Caco-2 (cell line): ENCODE measurements around the gene RIPOR2. TPM values are rescaled to one million over a fixed set of nuclear protein-coding genes. Genes with fewer than 3 reads are reported as not detected.
A peak's percentile ranks its signal among the peaks of the same experiment; 100 is the strongest.

Experiments used
- Bru-seq: library from RNA; stranded (reverse); fragments of 400-500 nt; gene quantifications from one replicate; lab custom pipeline; 2021; lab: Mats Ljungman, UMichigan
- BruChase-seq, 2 experiments: library from RNA; stranded (reverse); fragments of 400-500 nt; gene quantifications; one replicate each; lab custom pipeline; 2021; lab: Mats Ljungman, UMichigan
- BruUV-seq: library from RNA; stranded (reverse); fragments of 400-500 nt; replicated peaks from 2 replicates; lab custom pipeline; 2021; lab: Mats Ljungman, UMichigan
- CTCF ChIA-PET: fragments of 300-600 bp; sonication (Branson Sonifier 250); formaldehyde crosslinking; loops from one replicate; lab custom pipeline; 2022; ENCODE audit warnings: antibody characterized with exemption; lab: Charles Lee
- POLR2A ChIA-PET: fragments of 300-600 bp; sonication (Branson Sonifier 250); formaldehyde crosslinking; loops from one replicate; lab custom pipeline; 2022; ENCODE audit warnings: antibody characterized with exemption; lab: Charles Lee
- DNase-seq, 2 experiments: peaks; one replicate each; pipeline versions ENCODE4 v3.0.0 to v3.0.0-alpha.2; 2020 to 2022
- H3K27me3 ChIP-seq: replicated peaks from 2 replicates; pipeline ENCODE4 v1.6.0; 2011; ENCODE audit warnings: low read length; ENCODE audit not compliant: control insufficient read depth, insufficient read depth
- H3K36me3 ChIP-seq: 2 replicates; pipeline ENCODE4 v1.5.1; 2011; ENCODE audit warnings: low read length; ENCODE audit not compliant: control insufficient read depth, insufficient read depth
- H3K4me1 ChIP-seq: fragments of 250-450 bp; sonication (Bioruptor Pico); 2 replicates; pipeline ENCODE4 v1.5.1; 2020; ENCODE audit warnings: mild to moderate bottlenecking
- H3K4me3 ChIP-seq: 2 replicates; pipeline ENCODE4 v1.5.1; 2011; ENCODE audit warnings: low read depth, mild to moderate bottlenecking, control low read depth, low read length
- H3K9me3 ChIP-seq: fragments of 250-450 bp; sonication (Bioruptor Pico); 2 replicates; pipeline ENCODE4 v1.5.1; 2020; ENCODE audit warnings: mild to moderate bottlenecking, moderate library complexity
- H3K27ac Mint-ChIP-seq: one replicate; pipeline ENCODE4 v1.8.0; 2022; ENCODE audit warnings: mixed read lengths; ENCODE audit not compliant: unreplicated experiment
- H3K27me3 Mint-ChIP-seq: one replicate; pipeline ENCODE4 v1.8.0; 2022; ENCODE audit warnings: mixed read lengths; ENCODE audit not compliant: insufficient read depth, unreplicated experiment
- H3K36me3 Mint-ChIP-seq: one replicate; pipeline ENCODE4 v1.8.0; 2022; ENCODE audit warnings: mild to moderate bottlenecking, mixed read lengths; ENCODE audit not compliant: insufficient read depth, unreplicated experiment
- H3K4me1 Mint-ChIP-seq: one replicate; pipeline ENCODE4 v1.8.0; 2022; ENCODE audit warnings: low read depth, mixed read lengths; ENCODE audit not compliant: unreplicated experiment
- H3K4me3 Mint-ChIP-seq: one replicate; pipeline ENCODE4 v1.8.0; 2022; ENCODE audit warnings: mild to moderate bottlenecking, moderate library complexity, mixed read lengths; ENCODE audit not compliant: unreplicated experiment
- H3K9me3 Mint-ChIP-seq: one replicate; pipeline ENCODE4 v1.8.0; 2022; ENCODE audit warnings: mixed read lengths; ENCODE audit not compliant: unreplicated experiment
- intact Hi-C: fragments of 100-400 bp; cut with micrococcal nuclease; formaldehyde crosslinking; loops from one replicate; pipeline ENCODE4 v1.10.0; 2022; ENCODE audit not compliant: unreplicated experiment
- long read RNA-seq: library from polyadenylated mRNA; stranded (forward); transcript quantifications from one replicate; pipeline ENCODE4 v2.0.0, GENCODE V29; 2022
- total RNA-seq: library from RNA; stranded (reverse); gene quantifications from 2 replicates; pipeline ENCODE4 v1.2.3, GENCODE V29; 2022
- TF ChIP-seq, protein P1 (sequence below), 2 experiments: fragments of 200-600 bp in 1 of 2; IDR thresholded peaks; 1 replicate in 1 of 2; 2 replicates in 1 of 2; pipeline versions ENCODE4 v1.5.1 to v1.8.0; 2011 to 2022; ENCODE audit warnings: antibody characterized with exemption in 1 of 2, control low read depth in 1 of 2, inconsistent platforms in 1 of 2, low read depth in 1 of 2, low read length in 1 of 2, mild to moderate bottlenecking in 1 of 2, moderate library complexity in 1 of 2; ENCODE audit not compliant: insufficient read depth in 1 of 2, severe bottlenecking in 1 of 2, unreplicated experiment in 1 of 2

Gene RIPOR2, protein sequence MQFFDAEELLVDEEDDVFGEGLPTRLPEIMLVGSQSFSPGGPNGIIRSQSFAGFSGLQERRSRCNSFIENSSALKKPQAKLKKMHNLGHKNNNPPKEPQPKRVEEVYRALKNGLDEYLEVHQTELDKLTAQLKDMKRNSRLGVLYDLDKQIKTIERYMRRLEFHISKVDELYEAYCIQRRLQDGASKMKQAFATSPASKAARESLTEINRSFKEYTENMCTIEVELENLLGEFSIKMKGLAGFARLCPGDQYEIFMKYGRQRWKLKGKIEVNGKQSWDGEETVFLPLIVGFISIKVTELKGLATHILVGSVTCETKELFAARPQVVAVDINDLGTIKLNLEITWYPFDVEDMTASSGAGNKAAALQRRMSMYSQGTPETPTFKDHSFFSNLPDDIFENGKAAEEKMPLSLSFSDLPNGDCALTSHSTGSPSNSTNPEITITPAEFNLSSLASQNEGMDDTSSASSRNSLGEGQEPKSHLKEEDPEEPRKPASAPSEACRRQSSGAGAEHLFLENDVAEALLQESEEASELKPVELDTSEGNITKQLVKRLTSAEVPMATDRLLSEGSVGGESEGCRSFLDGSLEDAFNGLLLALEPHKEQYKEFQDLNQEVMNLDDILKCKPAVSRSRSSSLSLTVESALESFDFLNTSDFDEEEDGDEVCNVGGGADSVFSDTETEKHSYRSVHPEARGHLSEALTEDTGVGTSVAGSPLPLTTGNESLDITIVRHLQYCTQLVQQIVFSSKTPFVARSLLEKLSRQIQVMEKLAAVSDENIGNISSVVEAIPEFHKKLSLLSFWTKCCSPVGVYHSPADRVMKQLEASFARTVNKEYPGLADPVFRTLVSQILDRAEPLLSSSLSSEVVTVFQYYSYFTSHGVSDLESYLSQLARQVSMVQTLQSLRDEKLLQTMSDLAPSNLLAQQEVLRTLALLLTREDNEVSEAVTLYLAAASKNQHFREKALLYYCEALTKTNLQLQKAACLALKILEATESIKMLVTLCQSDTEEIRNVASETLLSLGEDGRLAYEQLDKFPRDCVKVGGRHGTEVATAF
- 0.64 and 0.86 TPM in 2 replicates for total RNA-seq
- percentile 17 among the genes with signal in this experiment for Bru-seq, nascent RNA
- BruChase-seq, experiment 1, labeled RNA remaining after a 2-hour chase = percentile 13 among the genes with signal in this experiment
- percentile 10 among the genes with signal in this experiment for BruChase-seq, experiment 2, labeled RNA remaining after a 6-hour chase
- long read RNA-seq = 0 reads

DNA sequence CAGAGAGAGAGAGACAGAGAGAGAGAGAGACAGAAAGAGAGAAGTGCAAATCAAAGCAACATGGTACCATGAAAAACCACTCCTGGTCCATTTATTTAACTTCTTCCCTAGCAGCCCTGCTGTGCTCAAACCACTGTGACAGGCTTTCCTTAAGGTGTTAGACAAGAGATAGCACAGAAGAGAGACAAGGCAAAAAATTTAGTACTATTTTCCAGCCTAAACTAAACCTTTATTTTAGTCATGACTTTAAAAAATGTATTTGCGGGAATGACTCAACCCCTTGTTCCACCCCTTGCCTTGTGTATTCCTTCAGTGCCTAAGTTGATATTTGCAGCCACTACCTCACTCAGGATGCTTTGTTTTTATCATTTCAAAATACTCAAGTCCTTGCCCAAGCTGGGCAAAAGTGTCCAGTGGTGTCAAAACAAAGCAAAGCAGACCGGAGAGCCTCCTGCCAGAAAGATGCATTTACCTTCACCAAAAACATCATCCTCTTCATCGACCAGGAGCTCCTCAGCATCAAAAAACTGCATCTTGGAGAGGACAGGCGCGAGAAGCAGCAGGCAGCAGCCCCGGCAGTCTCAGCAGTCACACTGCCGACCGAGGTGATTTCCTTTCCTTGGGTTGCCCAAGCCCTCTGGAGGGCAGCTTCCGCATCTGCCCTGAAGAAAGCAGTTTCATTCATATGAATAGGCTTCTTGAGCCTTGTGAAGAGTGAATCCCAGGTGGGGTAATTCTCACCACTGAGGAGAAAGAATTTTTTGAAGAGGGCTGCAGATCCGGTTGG is at the start of gene RIPOR2:
TSS of gene RIPOR2 (minus strand) at position 595 of the 787 bp plus-strand sequence. CDS start at position 533, 62 bp downstream.
- Mint-ChIP-seq H3K27me3 (no peaks in the 10 kb centered on the region), H3K9me3 (no peaks in the 10 kb centered on the region), H3K4me1 (no peaks in the 10 kb centered on the region), H3K27ac (no peak within 1 kb of the TSS), H3K36me3 (no peaks in the 10 kb centered on the region), H3K4me3 (no peak within 1 kb of the TSS)
- no TSS peak for BruUV-seq
- TF ChIP-seq, protein P1, sequence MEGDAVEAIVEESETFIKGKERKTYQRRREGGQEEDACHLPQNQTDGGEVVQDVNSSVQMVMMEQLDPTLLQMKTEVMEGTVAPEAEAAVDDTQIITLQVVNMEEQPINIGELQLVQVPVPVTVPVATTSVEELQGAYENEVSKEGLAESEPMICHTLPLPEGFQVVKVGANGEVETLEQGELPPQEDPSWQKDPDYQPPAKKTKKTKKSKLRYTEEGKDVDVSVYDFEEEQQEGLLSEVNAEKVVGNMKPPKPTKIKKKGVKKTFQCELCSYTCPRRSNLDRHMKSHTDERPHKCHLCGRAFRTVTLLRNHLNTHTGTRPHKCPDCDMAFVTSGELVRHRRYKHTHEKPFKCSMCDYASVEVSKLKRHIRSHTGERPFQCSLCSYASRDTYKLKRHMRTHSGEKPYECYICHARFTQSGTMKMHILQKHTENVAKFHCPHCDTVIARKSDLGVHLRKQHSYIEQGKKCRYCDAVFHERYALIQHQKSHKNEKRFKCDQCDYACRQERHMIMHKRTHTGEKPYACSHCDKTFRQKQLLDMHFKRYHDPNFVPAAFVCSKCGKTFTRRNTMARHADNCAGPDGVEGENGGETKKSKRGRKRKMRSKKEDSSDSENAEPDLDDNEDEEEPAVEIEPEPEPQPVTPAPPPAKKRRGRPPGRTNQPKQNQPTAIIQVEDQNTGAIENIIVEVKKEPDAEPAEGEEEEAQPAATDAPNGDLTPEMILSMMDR (IDR thresholded peaks at IDR 0.05; ENCODE audit: insufficient read depth in 1 of 2, low read depth in 1 of 2, low read length in 1 of 2, severe bottlenecking in 1 of 2, unreplicated experiment in 1 of 2) = no peak
- CTCF ChIA-PET = no interaction called here
- H3K27me3 ChIP-seq = no peaks in the 10 kb centered on the region
- no peak for DNase-seq
- no peak within 1 kb of the TSS for H3K4me3 ChIP-seq
- POLR2A ChIA-PET = no interaction called here
- intact Hi-C loops = loop anchor here (2.0 kb wide), 1 partner anchor 57 kb away; no protein-coding TSS in a partner anchor
- no peaks in the 10 kb centered on the region for H3K36me3 ChIP-seq
- no peaks in the 10 kb centered on the region for H3K9me3 ChIP-seq
- peaks cover 14% of the 10 kb centered on the region for H3K4me1 ChIP-seq

DNA sequence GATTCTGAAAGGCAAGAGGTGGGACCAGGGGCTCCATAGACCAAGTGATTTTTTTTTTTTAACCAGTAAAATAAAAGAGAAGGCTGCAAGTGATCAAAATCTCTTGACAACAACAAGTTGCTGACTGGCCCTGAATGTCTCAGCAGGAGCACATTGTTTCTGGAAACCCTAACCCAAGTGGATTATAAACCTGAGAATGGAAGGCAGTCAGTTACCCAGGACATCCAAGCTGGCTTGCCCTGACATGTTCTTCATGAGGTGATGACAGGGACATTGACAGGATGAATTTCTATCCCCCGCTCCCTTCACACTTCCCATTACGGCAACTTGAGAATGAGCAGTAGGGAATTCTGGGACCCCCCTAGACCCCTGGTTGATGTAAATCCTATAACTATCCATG is 49.6 kb upstream of the RIPOR2 start:
- peaks cover 23% of the 10 kb centered on the region for H3K4me1 ChIP-seq
- no peaks in the 10 kb centered on the region for H3K27me3 ChIP-seq
- TF ChIP-seq, protein P1 (IDR thresholded peaks at IDR 0.05; ENCODE audit: insufficient read depth in 1 of 2, low read depth in 1 of 2, low read length in 1 of 2, severe bottlenecking in 1 of 2, unreplicated experiment in 1 of 2) = no peak
- Mint-ChIP-seq H3K36me3 (no peaks in the 10 kb centered on the region), H3K4me1 (peaks cover 14% of the 10 kb centered on the region), H3K4me3 (no peak overlapping the region), H3K9me3 (peaks cover 11% of the 10 kb centered on the region), H3K27me3 (no peaks in the 10 kb centered on the region), H3K27ac (no peak overlapping the region)
- intact Hi-C loops = no loop called here
- H3K36me3 ChIP-seq = no peaks in the 10 kb centered on the region; the same call in 1 of the 2 replicates
- H3K4me3 ChIP-seq = no peak overlapping the region
- BruUV-seq = no TSS peak
- 0 out of 2 replicates have a peak, but pooled peaks cover 2% of the 10 kb centered on the region for H3K9me3 ChIP-seq
- no peak for DNase-seq
- ChIA-PET POLR2A (no interaction called here), CTCF (no interaction called here)
